ENCODE results near the gene BDH2. TPM values are rescaled to one million over a fixed set of nuclear protein-coding genes. Genes with fewer than 3 reads are reported as not detected.
A peak's percentile ranks its signal among the peaks of the same experiment; 100 is the strongest.

The BDH2 gene
- total RNA-seq, 1 experiment from 2014 or later = 3.3 TPM

GRCh38 chr4:103092245-103092644 lies 7.4 kb downstream of the BDH2 start:
- Histone ChIP-seq H3K9me3 (no peaks in the 10 kb centered on the region), H3K4me3 (no peak overlapping the region), H3K36me3 (no peaks in the 10 kb centered on the region), H3K27me3 (no peaks in the 10 kb centered on the region)
- DNase-seq = no peak

GRCh38 chr4:103091601-103092223 lies 7.9 kb downstream of the BDH2 start:
- no peaks in the 10 kb centered on the region for H3K27me3 ChIP-seq
- H3K9me3 ChIP-seq = no peaks in the 10 kb centered on the region
- no peak overlapping the region for H3K4me3 ChIP-seq
- no peaks in the 10 kb centered on the region for H3K36me3 ChIP-seq
- DNase-seq = no peak

- Histone ChIP-seq H3K9me3 (no peaks in the 10 kb centered on the region), H3K4me3 (no peak overlapping the region), H3K27me3 (no peaks in the 10 kb centered on the region), H3K36me3 (no peaks in the 10 kb centered on the region)
- DNase-seq = no peak
Observed at GRCh38 chr4:103089481-103089880, 10.2 kb downstream of the BDH2 start.

- DNase-seq = no peak
- no peaks in the 10 kb centered on the region for H3K9me3 ChIP-seq
- H3K4me3 ChIP-seq = no peak overlapping the region
- H3K27me3 ChIP-seq = no peaks in the 10 kb centered on the region
- no peaks in the 10 kb centered on the region for H3K36me3 ChIP-seq
Observed at GRCh38 chr4:103086551-103086950, 13.1 kb downstream of the BDH2 start.

GRCh38 chr4:103085555-103086196 lies 14.0 kb downstream of the BDH2 start:
- Histone ChIP-seq H3K9me3 (no peaks in the 10 kb centered on the region), H3K36me3 (no peaks in the 10 kb centered on the region), H3K27me3 (no peaks in the 10 kb centered on the region), H3K4me3 (no peak overlapping the region)
- DNase-seq = no peak

- no peaks in the 10 kb centered on the region for H3K9me3 ChIP-seq
- no peaks in the 10 kb centered on the region for H3K27me3 ChIP-seq
- H3K36me3 ChIP-seq = no peaks in the 10 kb centered on the region
- DNase-seq = no peak
- H3K4me3 ChIP-seq = no peak overlapping the region
Observed at GRCh38 chr4:103079621-103080020, 20.0 kb downstream of the BDH2 start.

GRCh38 chr4:103076747-103077347 lies 22.8 kb downstream of the BDH2 start, which contains the start of gene SLC9B2:
TSS of gene SLC9B2 (minus strand) at chr4:103076761. CDS start at chr4:103067550, 9,211 bp downstream.
- Histone ChIP-seq H3K27me3 (no peaks in the 10 kb centered on the region), H3K36me3 (no peaks in the 10 kb centered on the region), H3K4me3 (peak within 1 kb of the TSS; percentile 63), H3K9me3 (no peaks in the 10 kb centered on the region)
- DNase-seq = no peak

- Histone ChIP-seq H3K4me3 (peak overlapping the region; percentile 63), H3K27me3 (no peaks in the 10 kb centered on the region), H3K9me3 (no peaks in the 10 kb centered on the region), H3K36me3 (no peaks in the 10 kb centered on the region)
- DNase-seq = peak; percentile 65
Observed at GRCh38 chr4:103075894-103076746, 23.5 kb downstream of the BDH2 start.

- DNase-seq = no peak
- Histone ChIP-seq H3K27me3 (no peaks in the 10 kb centered on the region), H3K36me3 (no peaks in the 10 kb centered on the region), H3K9me3 (no peaks in the 10 kb centered on the region), H3K4me3 (peak overlapping the region; percentile 63)
Observed at GRCh38 chr4:103075435-103075893, 24.2 kb downstream of the BDH2 start.

GRCh38 chr4:103074744-103075434 lies 24.7 kb downstream of the BDH2 start:
- no peaks in the 10 kb centered on the region for H3K9me3 ChIP-seq
- no peaks in the 10 kb centered on the region for H3K36me3 ChIP-seq
- peak overlapping the region; percentile 63; the same call in 1 of the 2 replicates for H3K4me3 ChIP-seq
- no peak for DNase-seq
- no peaks in the 10 kb centered on the region for H3K27me3 ChIP-seq

- Histone ChIP-seq H3K36me3 (no peaks in the 10 kb centered on the region), H3K27me3 (no peaks in the 10 kb centered on the region), H3K9me3 (no peaks in the 10 kb centered on the region), H3K4me3 (no peak overlapping the region)
- DNase-seq = no peak
Observed at GRCh38 chr4:103073792-103074438, 25.7 kb downstream of the BDH2 start.

GRCh38 chr4:103067841-103068547 lies 31.6 kb downstream of the BDH2 start:
- no peaks in the 10 kb centered on the region for H3K27me3 ChIP-seq
- no peaks in the 10 kb centered on the region for H3K9me3 ChIP-seq
- no peaks in the 10 kb centered on the region; the same call in 1 of the 2 replicates for H3K36me3 ChIP-seq
- no peak for DNase-seq
- H3K4me3 ChIP-seq = no peak overlapping the region

GRCh38 chr4:103060453-103061148 lies 39.0 kb downstream of the BDH2 start:
- no peaks in the 10 kb centered on the region for H3K36me3 ChIP-seq
- no peaks in the 10 kb centered on the region for H3K9me3 ChIP-seq
- no peaks in the 10 kb centered on the region for H3K27me3 ChIP-seq
- H3K4me3 ChIP-seq = no peak overlapping the region
- DNase-seq = no peak

- H3K36me3 ChIP-seq = no peaks in the 10 kb centered on the region
- no peaks in the 10 kb centered on the region for H3K27me3 ChIP-seq
- H3K4me3 ChIP-seq = no peak overlapping the region
- H3K9me3 ChIP-seq = no peaks in the 10 kb centered on the region
- DNase-seq = no peak
Observed at GRCh38 chr4:103054030-103054429, 45.6 kb downstream of the BDH2 start.

- Histone ChIP-seq H3K9me3 (no peaks in the 10 kb centered on the region), H3K4me3 (no peak overlapping the region), H3K27me3 (no peaks in the 10 kb centered on the region), H3K36me3 (no peaks in the 10 kb centered on the region)
- DNase-seq = no peak
Observed at GRCh38 chr4:103052779-103053178, 46.9 kb downstream of the BDH2 start.

All from MG63 (cell line).